H1 (cell line): Measurements from ENCODE around the gene MYO7B. TPM values are rescaled to one million over a fixed set of nuclear protein-coding genes. Genes with fewer than 3 reads are reported as not detected.

ENCODE experiments used
- ASH2L ChIP-seq: fragments of 200-600, 300-600 bp; sonication (generic); IDR thresholded peaks from one replicate; pipeline ENCODE4 v1.7.1; 2017; ENCODE audit warnings: low read length
- ATF2 ChIP-seq: IDR thresholded peaks from 2 replicates; pipeline ENCODE4 v1.6.1; 2012; ENCODE audit warnings: low read length, inconsistent platforms
- BCL11A ChIP-seq, 2 experiments: IDR thresholded peaks; one replicate each; pipeline ENCODE4 v1.6.1; 2011; ENCODE audit warnings: low read depth in 2 of 2, low read length in 2 of 2, mild to moderate bottlenecking in 2 of 2
- CEBPB ChIP-seq: IDR thresholded peaks from 2 replicates; pipeline ENCODE4 v1.6.1; 2012; ENCODE audit warnings: low read depth, low read length
- CHD1 ChIP-seq: IDR thresholded peaks from 2 replicates; pipeline ENCODE4 v1.6.1; 2012; ENCODE audit warnings: low read depth, low read length, improper control_type of control experiment
- JUND ChIP-seq: IDR thresholded peaks from 2 replicates; pipeline ENCODE4 v1.6.1; 2011; ENCODE audit warnings: mild to moderate bottlenecking, improper control_type of control experiment, low read length
- KDM5A ChIP-seq: fragments of 200-600 bp; IDR thresholded peaks from 2 replicates; pipeline ENCODE4 v1.7.1; 2012; ENCODE audit warnings: mild to moderate bottlenecking, low read length, inconsistent platforms, mixed read lengths
- SIN3A ChIP-seq, 2 experiments: IDR thresholded peaks in 1 of 2; conservative IDR thresholded peaks in 1 of 2; 2 replicates each; pipeline ENCODE4 v1.6.1; 2011 to 2012; ENCODE audit warnings: low read length in 2 of 2, improper control_type of control experiment in 1 of 2, low read depth in 1 of 2, mild to moderate bottlenecking in 1 of 2
- SRF ChIP-seq: IDR thresholded peaks from 2 replicates; pipeline ENCODE4 v1.6.1; 2011; ENCODE audit warnings: mild to moderate bottlenecking, low read depth, low read length, moderate library complexity
- YY1 ChIP-seq: IDR thresholded peaks from 2 replicates; pipeline ENCODE4 v1.6.1; 2011; ENCODE audit warnings: low read depth, mild to moderate bottlenecking, low read length
- polyA plus RNA-seq, 7 experiments: library from polyadenylated mRNA; depleted of rRNA in 3 of 7; stranded (reverse) in 5 of 7; unstranded in 2 of 7; fragments of >200 nt in 5 of 7; fragments of 200-250 nt in 2 of 7; gene quantifications; 1 replicate in 5 of 7; 2 replicates in 1 of 7; 4 replicates in 1 of 7; pipeline versions ENCODE4 v1.2.1 to v1.2.3, GENCODE V29; 2011 to 2013; ENCODE audit warnings: missing spikeins in 2 of 7, mixed read lengths in 2 of 7
- total RNA-seq: library from RNA; stranded (reverse); fragmentation: NEBNext Ultra II Directional; extraction: Animal tissue kit (Norgen Biotek cat#: 25700); gene quantifications from 2 replicates; pipeline ENCODE4 v1.2.1, GENCODE V29; 2021

The MYO7B gene
- total and polyA plus RNA-seq, 2 of the 8 experiments (the other 6 are each of a cell fraction or from before 2014, with no cell fraction given), result not detected

GRCh38 chr2:127621981-127622431 is 86.5 kb downstream of the MYO7B start (continued):
- TF ChIP-seq ASH2L, result no peak
- TF ChIP-seq ATF2, result no peak
- no peak for TF ChIP-seq SIN3A (conservative IDR thresholded peaks at IDR 0.05 in 1 of 2, IDR thresholded peaks at IDR 0.05 in 1 of 2; ENCODE audit: low read depth in 1 of 2, low read length in 2 of 2)
- TF ChIP-seq KDM5A, result no peak
- no peak for TF ChIP-seq BCL11A (IDR thresholded peaks at IDR 0.05; ENCODE audit: low read depth in 2 of 2, low read length in 2 of 2)
- TF ChIP-seq CEBPB, result no peak
- no peak for TF ChIP-seq JUND
- TF ChIP-seq CHD1, result no peak
- TF ChIP-seq SRF, result no peak
- no peak for TF ChIP-seq YY1
- TF ChIP-seq, all 59 proteins: peak for 0
